Esophagus muscularis mucosa (tissue), 3 donors: ENCODE measurements around the gene STAT5B.

ENCODE experiments used
- CTCF ChIP-seq, 3 experiments: fragments of 200-600 bp in 2 of 3; fragments of 450-650 bp in 1 of 3; sonication (generic) in 2 of 3; IDR thresholded peaks; one replicate each; pipeline ENCODE4 v1.5.1; 2017 to 2019; ENCODE audit warnings: antibody characterized with exemption in 3 of 3, mild to moderate bottlenecking in 2 of 3, moderate library complexity in 1 of 3
- POLR2A ChIP-seq: fragments of 450-650 bp; IDR thresholded peaks from one replicate; pipeline ENCODE4 v1.6.1; 2017; ENCODE audit warnings: antibody characterized with exemption, moderate library complexity, mild to moderate bottlenecking, low read depth
- POLR2AphosphoS5 ChIP-seq, 2 donors: sonication (generic); formaldehyde crosslinking; IDR thresholded peaks; one replicate each; pipeline ENCODE4 v1.6.1; 2017; ENCODE audit warnings: antibody characterized with exemption in 2 of 2

- no peak for TF ChIP-seq POLR2A
- no peak for TF ChIP-seq POLR2AphosphoS5 (IDR thresholded peaks at IDR 0.05)
- TF ChIP-seq CTCF (IDR thresholded peaks at IDR 0.05), result no peak
These were observed 85.5 kb downstream of the STAT5B start for GRCh38 chr17:42190491-42191274.
